Caco-2 (cell line): ENCODE data around the gene KCTD2. TPM values are rescaled to one million over a fixed set of nuclear protein-coding genes. Genes with fewer than 3 reads are reported as not detected.

Experiments used
- BruUV-seq: library from RNA; stranded (reverse); fragments of 400-500 nt; replicated peaks from 2 replicates; lab custom pipeline; 2021; lab: Mats Ljungman, UMichigan
- CTCF ChIA-PET: fragments of 300-600 bp; sonication (Branson Sonifier 250); formaldehyde crosslinking; loops from one replicate; lab custom pipeline; 2022; ENCODE audit warnings: antibody characterized with exemption; lab: Charles Lee
- POLR2A ChIA-PET: fragments of 300-600 bp; sonication (Branson Sonifier 250); formaldehyde crosslinking; loops from one replicate; lab custom pipeline; 2022; ENCODE audit warnings: antibody characterized with exemption; lab: Charles Lee
- DNase-seq, 2 experiments: peaks; one replicate each; pipeline versions ENCODE4 v3.0.0 to v3.0.0-alpha.2; 2020 to 2022
- H3K27me3 ChIP-seq: replicated peaks from 2 replicates; pipeline ENCODE4 v1.6.0; 2011; ENCODE audit warnings: low read length; ENCODE audit not compliant: control insufficient read depth, insufficient read depth
- H3K36me3 ChIP-seq: 2 replicates; pipeline ENCODE4 v1.5.1; 2011; ENCODE audit warnings: low read length; ENCODE audit not compliant: control insufficient read depth, insufficient read depth
- H3K4me1 ChIP-seq: fragments of 250-450 bp; sonication (Bioruptor Pico); 2 replicates; pipeline ENCODE4 v1.5.1; 2020; ENCODE audit warnings: mild to moderate bottlenecking
- H3K4me3 ChIP-seq: 2 replicates; pipeline ENCODE4 v1.5.1; 2011; ENCODE audit warnings: low read depth, mild to moderate bottlenecking, control low read depth, low read length
- H3K9me3 ChIP-seq: fragments of 250-450 bp; sonication (Bioruptor Pico); 2 replicates; pipeline ENCODE4 v1.5.1; 2020; ENCODE audit warnings: mild to moderate bottlenecking, moderate library complexity
- H3K27ac Mint-ChIP-seq: one replicate; pipeline ENCODE4 v1.8.0; 2022; ENCODE audit warnings: mixed read lengths; ENCODE audit not compliant: unreplicated experiment
- H3K27me3 Mint-ChIP-seq: one replicate; pipeline ENCODE4 v1.8.0; 2022; ENCODE audit warnings: mixed read lengths; ENCODE audit not compliant: insufficient read depth, unreplicated experiment
- H3K36me3 Mint-ChIP-seq: one replicate; pipeline ENCODE4 v1.8.0; 2022; ENCODE audit warnings: mild to moderate bottlenecking, mixed read lengths; ENCODE audit not compliant: insufficient read depth, unreplicated experiment
- H3K4me1 Mint-ChIP-seq: one replicate; pipeline ENCODE4 v1.8.0; 2022; ENCODE audit warnings: low read depth, mixed read lengths; ENCODE audit not compliant: unreplicated experiment
- H3K4me3 Mint-ChIP-seq: one replicate; pipeline ENCODE4 v1.8.0; 2022; ENCODE audit warnings: mild to moderate bottlenecking, moderate library complexity, mixed read lengths; ENCODE audit not compliant: unreplicated experiment
- H3K9me3 Mint-ChIP-seq: one replicate; pipeline ENCODE4 v1.8.0; 2022; ENCODE audit warnings: mixed read lengths; ENCODE audit not compliant: unreplicated experiment
- intact Hi-C: fragments of 100-400 bp; cut with micrococcal nuclease; formaldehyde crosslinking; loops from one replicate; pipeline ENCODE4 v1.10.0; 2022; ENCODE audit not compliant: unreplicated experiment
- total RNA-seq: library from RNA; stranded (reverse); gene quantifications from 2 replicates; pipeline ENCODE4 v1.2.3, GENCODE V29; 2022
- TF ChIP-seq, protein P1 (sequence below), 2 experiments: fragments of 200-600 bp in 1 of 2; IDR thresholded peaks; 1 replicate in 1 of 2; 2 replicates in 1 of 2; pipeline versions ENCODE4 v1.5.1 to v1.8.0; 2011 to 2022; ENCODE audit warnings: antibody characterized with exemption in 1 of 2, control low read depth in 1 of 2, inconsistent platforms in 1 of 2, low read depth in 1 of 2, low read length in 1 of 2, mild to moderate bottlenecking in 1 of 2, moderate library complexity in 1 of 2; ENCODE audit not compliant: insufficient read depth in 1 of 2, severe bottlenecking in 1 of 2, unreplicated experiment in 1 of 2

KCTD2 gene
- total RNA-seq, 1 experiment from 2014 or later: 28.8 TPM

DNA sequence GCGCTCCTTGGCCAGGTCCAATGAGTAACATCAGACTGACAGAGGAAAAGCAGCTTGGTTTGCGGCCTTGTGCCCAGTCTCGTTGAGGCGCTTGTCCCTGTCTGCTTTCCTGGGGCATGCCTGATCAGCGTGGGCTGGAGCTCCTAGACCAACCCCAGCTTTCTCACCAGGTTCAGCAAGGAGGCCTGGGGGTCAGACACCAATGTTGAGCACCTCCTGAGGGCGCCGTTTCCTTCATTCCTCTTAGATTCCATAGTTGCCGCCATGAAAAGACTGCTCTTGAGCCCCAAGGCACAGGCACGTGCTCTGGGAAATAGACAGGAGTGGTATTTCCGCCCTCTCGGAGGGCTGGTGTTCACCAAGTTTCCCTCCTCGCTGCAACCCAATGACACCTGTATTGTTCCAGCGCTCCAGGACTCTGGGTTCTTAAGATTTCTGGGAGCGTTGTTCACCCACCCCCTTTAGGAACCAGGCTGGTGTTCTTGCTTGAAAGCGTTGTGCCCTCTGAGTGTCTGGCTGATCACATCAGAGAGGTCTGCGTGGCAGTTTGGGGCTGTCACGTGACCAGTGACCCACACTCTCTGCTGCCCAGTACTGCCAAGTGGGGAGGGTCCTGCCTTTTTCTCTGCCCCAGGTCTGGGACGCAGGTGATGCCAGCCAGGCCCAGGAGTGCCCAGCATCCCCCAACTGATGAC, 18.0 kb downstream of the KCTD2 start:
- no TSS peak for BruUV-seq

DNA sequence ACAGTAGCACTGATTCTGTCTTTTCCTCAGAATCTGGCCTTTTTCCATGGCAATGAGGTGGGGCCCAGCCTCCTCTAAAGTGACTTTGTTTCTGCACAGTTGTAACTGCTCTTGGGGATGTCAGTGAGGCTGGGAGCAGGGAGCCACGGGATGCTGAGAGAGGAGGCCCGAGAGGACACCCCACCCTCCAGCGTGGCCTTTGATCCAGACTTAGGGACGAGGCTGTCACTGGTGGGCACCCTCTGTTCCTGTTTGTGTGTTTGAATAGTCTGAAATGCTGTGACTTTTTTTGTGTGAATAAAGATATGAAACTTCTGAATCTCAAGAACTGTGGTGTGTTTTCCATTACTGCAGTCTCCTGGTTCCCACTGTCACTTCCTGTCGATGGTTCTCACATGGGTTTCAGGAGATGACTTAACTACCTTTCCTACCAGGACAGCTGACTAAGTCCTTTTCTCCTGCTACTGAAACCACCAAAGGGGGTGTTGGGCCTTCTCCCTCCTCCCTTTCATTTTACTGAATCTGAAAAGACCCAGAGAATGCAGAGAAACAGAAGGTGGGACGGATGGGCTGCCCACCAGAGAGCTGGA, 18.6 kb downstream of the KCTD2 start:
- no peak overlapping the region for H3K4me3 Mint-ChIP-seq
- CTCF ChIA-PET: interaction anchor here (0.6 kb wide), 1 partner anchor 85 kb away, joined by 3 read pairs; no protein-coding TSS in a partner anchor

More for the DNA sequence above, 18.0 kb downstream of the KCTD2 start:
- POLR2A ChIA-PET: interaction anchor here (1.0 kb wide), 1 partner anchor 90 kb away, joined by 3 read pairs; no protein-coding TSS in a partner anchor
- peaks cover 47% of the 10 kb centered on the region for H3K36me3 Mint-ChIP-seq
- Histone ChIP-seq H3K4me1 (0 out of 2 replicates have a peak, but pooled peaks cover under 1% of the 10 kb centered on the region), H3K27me3 (no peaks in the 10 kb centered on the region), H3K4me3 (no peak overlapping the region), H3K36me3 (peaks cover 5% of the 10 kb centered on the region), H3K9me3 (no peaks in the 10 kb centered on the region)
- H3K27ac Mint-ChIP-seq: no peak overlapping the region
- no peak overlapping the region for H3K4me3 Mint-ChIP-seq
- no peaks in the 10 kb centered on the region for H3K27me3 Mint-ChIP-seq
- no peak for DNase-seq
- CTCF ChIA-PET: interaction anchor here (0.8 kb wide), 1 partner anchor 48 kb away, joined by 3 read pairs; no protein-coding TSS in a partner anchor
- TF ChIP-seq, protein P1, sequence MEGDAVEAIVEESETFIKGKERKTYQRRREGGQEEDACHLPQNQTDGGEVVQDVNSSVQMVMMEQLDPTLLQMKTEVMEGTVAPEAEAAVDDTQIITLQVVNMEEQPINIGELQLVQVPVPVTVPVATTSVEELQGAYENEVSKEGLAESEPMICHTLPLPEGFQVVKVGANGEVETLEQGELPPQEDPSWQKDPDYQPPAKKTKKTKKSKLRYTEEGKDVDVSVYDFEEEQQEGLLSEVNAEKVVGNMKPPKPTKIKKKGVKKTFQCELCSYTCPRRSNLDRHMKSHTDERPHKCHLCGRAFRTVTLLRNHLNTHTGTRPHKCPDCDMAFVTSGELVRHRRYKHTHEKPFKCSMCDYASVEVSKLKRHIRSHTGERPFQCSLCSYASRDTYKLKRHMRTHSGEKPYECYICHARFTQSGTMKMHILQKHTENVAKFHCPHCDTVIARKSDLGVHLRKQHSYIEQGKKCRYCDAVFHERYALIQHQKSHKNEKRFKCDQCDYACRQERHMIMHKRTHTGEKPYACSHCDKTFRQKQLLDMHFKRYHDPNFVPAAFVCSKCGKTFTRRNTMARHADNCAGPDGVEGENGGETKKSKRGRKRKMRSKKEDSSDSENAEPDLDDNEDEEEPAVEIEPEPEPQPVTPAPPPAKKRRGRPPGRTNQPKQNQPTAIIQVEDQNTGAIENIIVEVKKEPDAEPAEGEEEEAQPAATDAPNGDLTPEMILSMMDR (IDR thresholded peaks at IDR 0.05; ENCODE audit: insufficient read depth in 1 of 2, low read depth in 1 of 2, low read length in 1 of 2, severe bottlenecking in 1 of 2, unreplicated experiment in 1 of 2): no peak
- intact Hi-C loops: loop anchor here (5.0 kb wide), 1 partner anchor 42 kb away; the partner anchor contains the start of gene ARMC7
- no peaks in the 10 kb centered on the region for H3K9me3 Mint-ChIP-seq
- H3K4me1 Mint-ChIP-seq: peaks cover 2% of the 10 kb centered on the region

DNA sequence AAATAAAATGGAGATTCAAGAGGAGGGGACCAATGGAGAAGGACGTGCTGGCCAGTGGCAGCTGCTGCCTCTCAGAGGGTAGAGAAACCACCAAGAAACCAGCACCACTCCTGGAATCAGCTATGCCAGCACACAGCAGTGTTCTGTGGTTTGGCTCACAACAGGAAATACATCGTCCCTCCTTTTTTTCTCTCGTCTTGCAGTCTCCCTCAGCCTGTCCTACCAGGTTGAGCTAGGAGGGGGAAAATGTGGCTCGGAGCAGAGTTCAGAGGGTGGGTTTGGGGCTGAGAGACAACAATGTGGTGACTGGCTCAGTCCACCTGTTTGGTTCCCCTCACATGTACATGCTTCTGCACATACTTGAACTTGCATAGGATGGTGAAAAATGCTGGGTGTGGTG, 20.8 kb downstream of the KCTD2 start:
- no peaks in the 10 kb centered on the region for H3K9me3 ChIP-seq
- intact Hi-C loops: loop anchor here (5.0 kb wide), 1 partner anchor 39 kb away; the partner anchor contains the start of gene ARMC7
- Mint-ChIP-seq H3K36me3 (peaks cover 28% of the 10 kb centered on the region), H3K4me1 (peaks cover 7% of the 10 kb centered on the region), H3K27me3 (no peaks in the 10 kb centered on the region), H3K4me3 (no peak overlapping the region), H3K9me3 (no peaks in the 10 kb centered on the region), H3K27ac (no peak overlapping the region)
- peaks cover 4% of the 10 kb centered on the region for H3K36me3 ChIP-seq
- CTCF ChIA-PET: interaction anchor here (0.6 to 2.9 kb wide), 3 partner anchors 8 to 622 kb away, joined by 4 to 16 read pairs (median 8); no protein-coding TSS in a partner anchor
- H3K4me3 ChIP-seq: no peak overlapping the region
- no peaks in the 10 kb centered on the region for H3K27me3 ChIP-seq
- no peak for DNase-seq
- no peaks in the 10 kb centered on the region for H3K4me1 ChIP-seq
- POLR2A ChIA-PET: no interaction called here
- TF ChIP-seq, protein P1 (IDR thresholded peaks at IDR 0.05; ENCODE audit: insufficient read depth in 1 of 2, low read depth in 1 of 2, low read length in 1 of 2, severe bottlenecking in 1 of 2, unreplicated experiment in 1 of 2): no peak
- no TSS peak for BruUV-seq

More for the DNA sequence above, 18.6 kb downstream of the KCTD2 start:
- H3K4me1 ChIP-seq: no peaks in the 10 kb centered on the region
- Mint-ChIP-seq H3K27ac (no peak overlapping the region), H3K36me3 (peaks cover 41% of the 10 kb centered on the region), H3K9me3 (no peaks in the 10 kb centered on the region), H3K4me1 (no peaks in the 10 kb centered on the region), H3K27me3 (no peaks in the 10 kb centered on the region)
- POLR2A ChIA-PET: no interaction called here
- peaks cover 5% of the 10 kb centered on the region for H3K36me3 ChIP-seq
- BruUV-seq: no TSS peak
- no peak overlapping the region for H3K4me3 ChIP-seq
- intact Hi-C loops: loop anchor here (5.0 kb wide), 1 partner anchor 42 kb away; the partner anchor contains the start of gene ARMC7
- no peaks in the 10 kb centered on the region for H3K9me3 ChIP-seq
- no peaks in the 10 kb centered on the region for H3K27me3 ChIP-seq
- no peak for DNase-seq
- TF ChIP-seq, protein P1 (IDR thresholded peaks at IDR 0.05; ENCODE audit: insufficient read depth in 1 of 2, low read depth in 1 of 2, low read length in 1 of 2, severe bottlenecking in 1 of 2, unreplicated experiment in 1 of 2): no peak
